IPS-NIHi7 (cell line): ENCODE results near the gene HSD11B1.

ENCODE experiments used
- DNase-seq: peaks from one replicate; pipeline ENCODE4 v3.0.0; 2012; ENCODE audit warnings: mixed read lengths; ENCODE audit errors: extremely low spot score

HSD11B1 gene

DNA sequence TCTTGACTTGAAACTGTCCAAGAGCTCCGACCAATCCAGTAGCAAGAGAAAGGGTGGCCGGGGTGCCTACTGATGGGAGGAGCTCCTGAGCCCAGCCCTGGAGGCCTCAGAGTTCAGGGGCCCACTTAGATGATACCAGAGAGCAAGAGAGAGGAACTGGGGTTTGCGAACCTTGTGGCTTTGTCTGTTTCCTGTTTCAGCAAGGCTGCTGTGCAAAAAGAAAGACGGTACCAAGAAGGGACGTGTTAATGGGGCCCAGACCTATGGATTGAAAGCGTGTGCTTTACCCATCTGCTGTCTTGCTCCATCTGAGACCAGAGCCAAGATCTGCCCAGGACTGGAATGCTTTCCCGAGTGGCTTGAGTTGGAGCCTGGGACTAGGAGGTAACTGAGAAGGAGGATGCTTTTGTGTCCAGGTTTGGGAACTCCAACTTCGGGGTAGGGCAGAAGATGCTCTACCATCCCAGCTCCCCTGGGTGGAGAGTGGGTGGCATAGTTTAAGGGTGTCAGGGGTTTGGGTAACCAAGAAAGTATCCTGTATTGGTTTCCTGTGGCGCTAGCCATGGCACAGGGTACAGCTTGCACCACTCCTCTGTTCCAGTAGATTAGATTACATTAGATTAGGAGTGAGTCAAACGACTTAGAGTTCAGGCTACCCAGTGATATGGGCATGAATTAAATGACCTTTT, 51.4 kb downstream of the HSD11B1 start, which contains the start of gene TRAF3IP3:
TSS of gene TRAF3IP3 (plus strand) at position 128 of the 689 bp plus-strand sequence. CDS start 3,987 bp downstream, outside the sequence.
- no peak for DNase-seq

DNA sequence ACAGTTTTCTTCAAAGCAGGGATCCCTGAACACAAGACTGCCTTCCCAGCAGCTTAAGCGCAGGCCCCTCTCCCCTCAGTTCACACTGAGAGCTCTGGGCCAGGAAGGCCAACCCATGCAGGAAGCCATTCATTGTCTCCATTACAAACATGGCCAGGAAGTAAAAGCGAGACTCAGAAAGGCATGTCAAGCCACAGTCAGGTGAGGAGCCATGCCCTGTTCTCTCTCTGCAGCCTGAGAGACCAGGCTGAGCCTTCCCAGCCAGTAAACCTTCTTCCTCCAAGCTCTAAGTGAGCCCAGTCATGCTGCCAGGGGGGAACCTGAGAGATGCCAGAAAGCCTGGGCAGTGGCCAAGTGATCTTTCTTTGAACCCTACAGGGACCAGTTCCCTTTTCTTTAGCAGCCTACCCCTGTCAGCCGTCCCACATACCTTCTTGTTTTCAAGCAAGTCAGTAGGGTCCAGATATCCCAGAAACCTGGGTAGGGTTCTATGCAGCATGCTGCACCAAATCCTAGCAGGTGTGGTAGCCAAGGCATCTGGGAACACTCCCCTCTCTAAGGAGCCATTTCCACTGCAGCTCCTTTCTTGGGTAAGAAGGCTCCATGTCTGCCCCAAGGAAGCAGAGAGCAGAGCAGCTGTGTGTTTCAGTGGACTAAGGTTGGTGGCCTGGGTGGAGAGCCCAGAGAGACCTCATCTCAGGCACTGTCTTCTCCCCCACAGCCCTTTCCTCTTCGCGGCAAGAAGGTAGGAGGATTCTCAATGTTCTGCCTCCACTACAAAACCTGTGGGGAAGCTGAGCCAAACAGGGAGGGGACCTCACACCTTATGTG, 52.2 kb downstream of the HSD11B1 start:
- no peak for DNase-seq

DNA sequence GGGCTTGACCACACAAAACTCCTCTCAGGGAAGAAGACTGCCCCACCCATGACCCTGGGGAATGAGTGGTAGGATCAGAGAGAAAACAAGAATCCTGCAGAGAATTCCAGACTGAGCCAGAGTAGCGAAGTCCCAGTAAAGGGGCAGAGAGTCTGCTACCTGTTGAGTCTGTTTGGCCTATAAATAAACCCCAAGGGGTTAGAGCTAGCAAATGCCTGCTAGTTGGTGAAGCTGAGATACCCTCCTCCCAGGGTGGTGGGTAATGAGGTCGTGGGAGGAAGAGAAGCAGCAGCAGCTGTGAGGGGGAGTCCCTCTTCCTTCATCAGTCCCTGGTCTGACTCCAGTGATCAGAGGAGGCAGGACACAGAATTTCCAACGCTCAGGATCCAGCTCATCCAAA, 53.8 kb downstream of the HSD11B1 start:
- DNase-seq = no peak

DNA sequence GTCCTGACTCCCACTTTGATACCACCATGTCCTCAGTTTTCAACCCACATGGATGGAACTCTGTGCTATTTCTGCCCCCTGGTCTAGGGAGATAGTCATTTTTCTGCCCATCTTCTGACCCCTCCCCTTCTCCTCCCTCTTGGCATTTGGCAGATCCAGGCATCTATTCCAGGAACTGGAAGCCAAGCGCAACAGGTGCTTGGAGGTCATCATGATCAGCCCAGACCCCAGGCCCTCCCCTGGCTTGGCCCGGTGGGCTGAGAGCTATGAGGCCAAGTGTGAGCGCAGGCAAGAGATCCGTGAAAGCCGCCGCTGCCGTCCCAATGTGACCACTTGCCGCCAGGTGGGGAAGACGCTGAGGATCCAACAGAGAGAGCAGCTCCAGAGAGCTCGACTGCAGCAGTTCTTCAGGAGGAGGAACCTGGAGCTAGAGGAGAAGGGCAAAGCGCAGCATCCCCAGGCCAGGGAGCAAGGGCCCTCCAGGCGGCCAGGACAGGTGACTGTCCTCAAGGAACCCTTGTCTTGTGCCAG, 55.2 kb downstream of the HSD11B1 start:
- DNase-seq = no peak

DNA sequence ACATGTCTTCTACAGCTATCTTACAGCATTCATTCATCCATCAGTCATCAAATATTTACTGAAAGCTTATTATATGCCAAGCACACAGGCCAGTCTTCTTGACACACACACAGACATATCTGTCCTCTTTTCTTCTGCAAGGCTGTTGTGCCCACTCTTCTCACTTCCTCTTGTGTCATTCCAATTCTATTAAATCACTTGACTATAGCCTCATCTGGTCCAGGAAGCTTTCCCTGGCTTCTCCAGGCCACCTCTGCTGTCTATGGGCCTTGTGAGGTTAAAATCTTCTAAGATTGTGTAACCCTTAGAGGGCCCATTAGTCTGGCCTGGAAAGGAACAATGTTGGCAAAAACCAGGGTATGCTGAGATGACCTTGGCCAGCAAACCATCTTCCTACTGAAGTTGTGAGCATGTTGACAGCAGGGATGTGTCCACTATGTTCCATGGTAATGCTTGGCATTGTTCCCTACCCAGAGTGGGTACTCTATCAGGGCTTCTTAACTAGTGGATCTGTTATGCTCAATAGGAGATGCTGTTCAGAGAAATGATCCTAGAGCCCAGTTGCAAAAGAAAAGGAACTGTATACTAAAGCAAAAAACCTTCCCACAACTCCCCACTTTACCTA, 56.5 kb downstream of the HSD11B1 start:
- no peak for DNase-seq

DNA sequence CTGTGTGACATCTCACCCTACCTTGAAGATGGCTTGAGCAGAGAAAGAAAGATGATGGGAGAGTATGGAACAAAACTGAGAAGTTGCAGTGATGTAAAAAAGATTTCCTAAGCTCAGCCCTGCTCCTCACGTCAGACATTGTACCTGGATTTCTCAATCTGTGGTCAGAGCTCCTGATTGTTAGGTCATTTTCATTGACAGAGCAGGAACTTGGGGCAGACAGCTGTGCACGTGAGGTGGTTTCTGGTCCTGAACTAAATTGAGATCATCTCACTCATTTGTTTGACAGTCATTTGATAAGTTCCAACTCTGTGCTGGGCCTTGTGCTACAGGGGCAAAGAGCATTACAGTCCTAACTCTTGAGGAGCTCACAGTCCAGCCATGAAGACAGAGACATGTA, 61.4 kb downstream of the HSD11B1 start:
- DNase-seq = no peak

DNA sequence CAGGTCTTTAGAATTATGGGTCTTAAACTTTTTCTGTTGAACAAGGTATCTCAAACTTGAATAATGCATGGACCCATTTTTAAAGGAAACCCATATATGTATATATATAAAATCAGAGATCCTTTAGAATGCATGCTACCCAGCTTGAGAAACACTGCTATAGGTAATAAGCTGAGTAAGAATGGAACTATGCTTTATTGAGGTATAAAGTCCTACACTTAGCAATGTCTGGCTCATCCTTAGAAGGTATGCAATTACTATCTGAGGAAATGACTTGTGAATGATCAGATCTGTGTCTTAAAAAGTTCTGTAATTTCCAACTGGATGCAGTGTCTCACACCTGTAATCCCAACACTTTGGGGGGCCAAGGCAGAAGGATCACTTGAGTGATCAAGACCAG, 62.5 kb downstream of the HSD11B1 start:
- DNase-seq = no peak

DNA sequence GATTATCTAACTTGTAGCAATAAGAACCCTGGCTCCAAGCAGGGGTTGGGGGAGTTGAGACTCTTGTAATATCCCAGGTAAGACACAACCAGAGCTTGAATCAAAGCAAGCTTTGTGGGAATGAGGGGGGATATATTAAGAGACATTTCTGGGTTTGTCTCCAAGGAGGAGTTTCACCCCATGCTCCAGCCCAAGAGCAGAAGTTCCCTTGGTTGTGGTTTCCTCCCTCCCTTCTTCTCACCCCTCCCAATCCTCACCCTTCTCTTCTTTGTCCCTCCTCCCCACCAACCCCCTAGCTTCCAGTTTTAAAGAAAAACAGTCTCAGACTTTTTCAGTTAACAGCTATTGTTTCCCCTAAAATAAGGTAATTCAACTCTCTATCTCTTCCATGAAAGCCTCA, 63.1 kb downstream of the HSD11B1 start:
- DNase-seq = no peak

DNA sequence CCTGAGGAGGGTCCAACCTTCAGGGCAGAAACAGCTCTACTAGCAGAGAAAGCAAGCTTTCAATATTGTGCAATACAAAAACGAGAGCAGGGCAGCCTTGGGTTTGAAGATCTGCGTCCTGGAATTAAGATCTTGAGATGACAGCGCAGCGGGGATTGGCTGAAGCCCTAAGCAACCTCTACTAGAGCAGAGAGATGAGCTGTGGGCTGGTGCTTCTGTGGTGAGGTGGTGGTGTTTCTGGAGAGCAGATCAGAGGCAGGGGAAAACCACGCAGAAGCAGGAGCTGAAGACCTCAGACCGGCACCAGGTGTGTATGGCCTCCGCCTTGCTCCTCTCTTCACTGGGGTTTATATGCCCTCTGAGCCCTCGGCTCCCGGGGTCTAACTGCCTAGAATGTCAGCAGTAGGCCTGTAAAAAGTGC, 63.7 kb downstream of the HSD11B1 start:
- DNase-seq = no peak

DNA sequence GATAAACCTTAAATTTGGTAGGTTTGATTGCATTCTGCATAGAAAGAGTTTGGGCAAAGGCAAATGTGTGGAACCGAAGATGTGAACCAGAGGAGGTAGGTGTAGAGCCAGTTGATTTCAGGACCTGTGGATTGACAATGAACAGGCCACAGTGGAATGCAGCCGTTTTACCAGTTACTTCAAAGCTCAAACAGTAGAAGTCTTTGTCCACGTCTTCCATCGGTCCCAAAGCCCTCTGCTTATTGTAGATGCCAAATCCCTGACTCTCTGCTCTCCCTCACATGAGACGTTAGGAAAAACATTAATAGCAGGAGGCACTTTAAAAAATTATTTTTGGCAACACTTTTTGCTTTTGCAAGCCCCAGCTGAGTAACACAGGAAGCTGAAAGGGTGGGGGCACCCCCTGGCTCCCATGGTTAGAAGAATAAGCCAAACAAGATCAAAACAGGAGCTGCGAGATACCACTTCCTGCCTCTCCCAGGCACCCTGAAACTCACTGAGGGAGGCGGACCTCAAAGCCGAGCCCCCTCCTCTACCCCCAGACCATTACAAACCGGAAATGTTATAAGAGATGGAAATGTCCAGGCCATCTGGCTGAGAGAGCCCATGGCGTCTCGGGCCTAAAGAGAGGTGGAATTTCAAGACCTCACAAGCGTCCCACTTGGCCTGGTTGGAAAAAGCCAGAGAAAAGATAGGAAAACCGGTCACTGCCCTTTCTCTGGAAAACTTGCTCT, 64.7 kb downstream of the HSD11B1 start:
- no peak for DNase-seq

DNA sequence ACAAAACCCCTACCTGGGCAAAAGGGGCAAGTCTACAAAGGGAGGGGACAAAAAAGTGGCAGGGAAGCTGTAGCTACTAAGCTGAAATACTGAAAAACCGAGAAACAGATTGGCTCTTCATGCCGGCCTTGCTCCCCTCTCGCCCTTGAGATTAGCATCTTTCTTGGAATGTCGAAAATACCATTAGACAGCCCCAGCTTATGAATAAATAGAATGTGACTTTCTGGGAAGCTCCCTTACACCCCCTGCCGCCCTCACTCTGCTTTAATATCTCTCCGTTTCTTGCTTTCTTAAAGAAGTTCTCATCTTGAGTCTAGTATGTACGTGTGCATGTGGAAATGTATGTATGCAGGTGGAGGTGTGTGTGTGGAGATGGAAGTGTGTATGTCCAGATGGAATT, 65.3 kb downstream of the HSD11B1 start:
- no peak for DNase-seq

DNA sequence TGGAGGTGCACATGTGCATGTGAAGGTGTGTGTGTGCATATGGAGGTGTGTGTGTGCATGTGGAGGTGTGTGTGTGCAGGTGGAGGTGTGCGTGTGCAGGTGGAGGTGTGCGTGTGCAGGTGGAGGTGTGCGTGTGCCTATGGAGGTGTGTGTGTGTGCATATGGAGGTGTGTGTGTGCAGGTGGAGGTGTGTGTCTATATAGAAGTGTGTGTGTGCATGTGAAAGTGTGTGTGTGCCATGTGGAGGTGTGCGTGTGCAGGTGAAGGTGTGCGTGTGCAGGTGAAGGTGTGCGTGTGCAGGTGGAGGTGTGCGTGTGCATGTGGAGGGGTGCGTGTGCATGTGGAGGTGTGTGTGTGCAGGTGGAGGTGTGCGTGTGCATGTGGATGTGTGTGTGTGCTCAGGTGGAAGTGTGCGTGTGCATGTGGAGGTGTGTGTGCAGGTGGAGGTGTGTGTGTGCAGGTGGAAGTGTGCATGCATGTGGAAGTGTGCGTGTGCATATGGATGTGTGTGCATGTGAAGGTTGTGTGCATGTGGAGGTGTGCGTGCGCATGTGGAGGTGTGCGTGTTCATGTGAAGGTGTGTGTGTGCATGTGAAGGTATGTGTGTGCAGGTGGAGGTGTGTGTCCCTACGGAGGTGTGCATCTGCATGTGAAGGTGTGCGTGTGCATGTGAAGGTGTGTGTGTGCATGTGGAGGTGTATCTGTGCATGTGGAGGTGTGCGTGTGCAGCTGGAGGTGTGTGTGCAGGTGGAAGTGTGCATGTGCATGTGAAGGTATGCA, 66.2 kb downstream of the HSD11B1 start:
- no peak for DNase-seq

DNA sequence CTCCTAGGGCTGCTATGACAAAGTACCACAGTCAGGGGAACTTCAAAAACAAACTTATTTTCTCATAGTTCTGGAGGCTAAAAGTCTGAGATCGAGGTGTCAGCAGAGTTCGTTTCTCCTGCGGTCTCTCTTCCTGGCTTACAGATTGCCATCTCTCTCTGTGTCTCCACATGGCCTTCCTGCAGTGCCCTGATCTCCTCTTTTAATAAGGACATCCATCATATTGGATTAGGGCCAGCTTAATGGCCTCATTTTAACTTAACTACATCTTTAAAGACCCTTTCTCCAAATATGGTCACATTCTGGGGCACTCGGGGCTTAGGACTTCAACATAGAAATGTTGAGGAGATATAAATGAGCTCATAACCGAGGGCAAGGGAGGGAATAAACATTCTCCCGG, 67.5 kb downstream of the HSD11B1 start:
- no peak for DNase-seq

DNA sequence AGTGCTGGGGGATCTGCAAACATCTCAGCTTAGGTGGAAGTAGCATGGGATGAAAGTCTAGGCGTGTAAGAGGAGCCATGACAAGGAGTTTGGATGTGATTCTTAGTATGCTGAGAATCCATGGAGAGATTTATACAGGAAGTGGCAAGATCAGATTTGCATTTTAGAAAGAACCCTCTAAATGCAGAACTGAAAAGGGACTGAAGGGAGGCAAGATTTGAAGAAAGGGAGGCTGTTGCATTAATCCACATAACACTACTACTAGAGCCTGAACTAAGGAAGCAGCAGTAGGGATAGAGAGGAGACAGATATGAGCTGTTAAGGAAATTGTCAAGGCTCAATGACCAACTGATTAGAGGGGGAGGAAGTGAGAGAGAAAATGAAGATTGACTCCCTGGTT, 69.9 kb downstream of the HSD11B1 start:
- no peak for DNase-seq

DNA sequence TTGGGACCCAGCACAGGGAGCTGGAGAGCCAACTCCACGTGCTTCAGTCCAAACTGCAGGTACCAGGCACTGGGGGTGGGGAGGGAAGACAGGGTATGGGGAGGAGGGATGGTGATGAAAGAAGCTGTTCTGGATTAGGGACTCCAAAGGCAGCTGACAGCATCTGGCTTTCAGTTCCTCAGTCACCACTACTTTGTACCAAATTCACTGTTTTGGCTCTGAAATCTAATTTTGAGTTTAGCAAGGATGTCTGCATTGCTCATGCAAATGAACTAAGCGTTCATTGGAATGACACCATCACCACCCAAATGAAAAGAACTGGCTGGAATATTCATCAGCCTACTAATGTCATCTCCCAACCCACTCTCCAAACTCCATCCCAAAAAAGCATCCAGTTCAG, 71.0 kb downstream of the HSD11B1 start:
- no peak for DNase-seq

DNA sequence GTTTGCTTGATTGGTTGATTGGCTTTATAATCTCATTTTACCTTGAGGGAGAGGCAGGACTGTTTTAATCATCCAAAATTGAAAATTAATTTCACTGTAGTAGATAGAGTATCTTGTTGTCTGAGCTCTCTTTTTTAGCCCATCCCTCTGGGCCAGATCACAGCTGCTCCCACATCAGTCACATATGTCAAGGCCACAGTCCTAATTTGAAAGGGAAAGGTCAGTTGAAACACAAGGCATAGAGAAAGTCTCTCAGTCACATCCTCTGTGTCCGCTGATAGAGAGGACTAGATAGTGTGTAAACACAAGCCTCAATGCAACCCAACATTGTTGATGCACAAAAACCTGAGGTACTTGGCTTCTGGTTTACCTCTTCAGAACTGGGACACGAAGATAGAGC, 72.9 kb downstream of the HSD11B1 start:
- DNase-seq = no peak

DNA sequence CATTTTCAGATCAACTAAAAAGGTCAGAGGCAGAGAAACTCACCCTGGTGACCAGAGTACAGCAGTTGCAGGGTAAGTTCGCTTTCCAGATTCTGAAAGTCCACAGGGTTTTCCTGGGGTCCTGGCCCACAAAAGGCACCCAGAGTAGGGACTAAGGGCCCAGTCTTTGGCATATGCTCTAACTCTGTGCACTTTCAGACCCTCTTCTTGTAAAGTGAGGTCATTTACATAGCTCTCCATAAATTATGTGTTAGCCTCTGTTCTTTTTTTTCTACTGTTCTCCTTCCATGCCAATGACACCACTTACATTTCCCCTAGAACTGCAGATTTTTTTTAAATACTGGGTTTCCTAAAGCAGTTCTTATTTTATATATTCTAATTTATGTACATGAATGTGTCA, 73.5 kb downstream of the HSD11B1 start:
- no peak for DNase-seq

DNA sequence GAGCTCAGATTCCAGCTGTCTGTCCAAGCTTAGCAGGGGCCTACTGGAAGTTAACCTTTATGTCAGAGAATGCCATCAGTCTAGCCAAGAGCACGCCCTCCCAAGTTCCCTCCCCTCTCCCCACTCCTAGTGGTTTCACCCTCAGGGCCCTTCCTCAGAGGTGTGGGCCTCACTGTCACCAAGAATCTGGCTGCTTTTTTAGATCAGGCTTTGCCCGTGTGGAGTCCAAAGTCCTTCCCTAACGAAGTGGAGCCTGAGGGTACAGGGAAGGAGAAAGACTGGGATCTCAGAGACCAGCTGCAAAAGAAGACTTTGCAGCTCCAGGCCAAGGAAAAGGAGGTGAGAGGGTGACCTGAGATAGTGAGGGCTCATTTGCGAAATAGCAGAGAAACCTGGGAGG, 75.6 kb downstream of the HSD11B1 start:
- DNase-seq = no peak

DNA sequence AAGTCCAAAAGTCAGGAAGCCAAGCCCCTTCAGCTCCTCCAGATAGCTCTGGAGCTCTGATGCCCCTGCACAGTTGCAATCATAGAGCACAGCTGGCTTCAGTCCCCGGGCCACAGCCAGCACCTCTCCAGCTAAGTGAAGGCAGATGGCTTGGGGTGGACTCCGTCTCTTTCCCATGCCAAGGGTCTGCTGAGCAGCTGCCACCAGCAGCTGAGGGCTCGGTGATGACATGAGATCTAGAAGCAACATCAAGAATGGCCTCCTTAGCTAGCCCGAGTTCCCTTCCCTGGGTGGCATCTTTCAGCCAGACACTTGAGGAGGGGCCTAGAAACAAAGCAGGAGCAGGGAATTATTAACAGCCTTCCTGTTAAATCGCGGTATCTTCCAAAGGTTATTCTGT, 78.7 kb downstream of the HSD11B1 start:
- DNase-seq = no peak
